Smooth muscle cell of trachea (primary cell): ENCODE results near the gene CEP131. TPM values are rescaled to one million over a fixed set of nuclear protein-coding genes. Genes with fewer than 3 reads are reported as not detected.

Experiments used
- total RNA-seq: library from RNA; depleted of rRNA; stranded (reverse); fragments of >200 nt; gene quantifications from 2 replicates; pipeline ENCODE4 v1.2.1, GENCODE V29; 2014

The CEP131 gene
- 9.9 and 10.8 TPM in 2 replicates for total RNA-seq

GRCh38 chr17:81222906-81223761, at the start of gene CEP131:
Gene CEP131, minus strand, starts transcription at chr17:81222965. Its CDS starts 2,909 bp downstream, at chr17:81220056.

GRCh38 chr17:81238815-81239713, 16.3 kb upstream of the CEP131 start, which contains the start of the genes NDUFAF8 and TEPSIN:
Gene NDUFAF8, plus strand, starts transcription at chr17:81239318. Its CDS starts 46 bp downstream, at chr17:81239364.
Gene TEPSIN, minus strand, starts transcription at chr17:81239055. Its CDS starts 22 bp downstream, at chr17:81239033.

GRCh38 chr17:81166033-81166492, 56.7 kb downstream of the CEP131 start, which contains the start of gene AATK:
Gene AATK, minus strand, starts transcription at chr17:81166221. Its CDS starts 229 bp downstream, at chr17:81165992.

GRCh38 chr17:81165246-81166032, 57.3 kb downstream of the CEP131 start, which contains the start of gene PVALEF:
Gene PVALEF, plus strand, starts transcription at chr17:81165507. Its CDS starts 15,720 bp downstream, at chr17:81181227.

Other genes with a start within 250 kb of the CEP131 start
- 16.0 and 17.7 TPM in 2 replicates for gene CHMP6, start 231.1 kb downstream of the CEP131 start, total RNA-seq
- gene BAIAP2, start 187.8 kb downstream of the CEP131 start, total RNA-seq, result 28.5 and 48.5 TPM in 2 replicates
- not detected in 2 replicates for gene PVALEF, start 57.5 kb downstream of the CEP131 start, total RNA-seq
- 0.15 and 0.66 TPM in 2 replicates for gene AATK, start 56.7 kb downstream of the CEP131 start, total RNA-seq
- gene TEPSIN, start 16.1 kb upstream of the CEP131 start, total RNA-seq, result 20.8 and 27.6 TPM in 2 replicates
- 27.9 and 52.4 TPM in 2 replicates for gene NDUFAF8, start 16.4 kb upstream of the CEP131 start, total RNA-seq
- 79.4 and 95.6 TPM in 2 replicates for gene SLC38A10, start 72.3 kb upstream of the CEP131 start, total RNA-seq
- gene BAHCC1, start 172.5 kb upstream of the CEP131 start, total RNA-seq, result 7.4 and 7.6 TPM in 2 replicates